SU-DHL-6 (cell line): ENCODE results near the gene NAA10.

ENCODE experiments used
- CTCF ChIP-seq: fragments of 200-600 bp; sonication (generic); IDR thresholded peaks from one replicate; pipeline ENCODE4 v1.5.1; 2017; ENCODE audit warnings: antibody characterized with exemption, mild to moderate bottlenecking, low read length, moderate library complexity; ENCODE audit not compliant: insufficient read depth, poor library complexity, severe bottlenecking
- EZH2phosphoT487 ChIP-seq: fragments of 200-600 bp; sonication (generic), shearing (Covaris generic); conservative IDR thresholded peaks from 2 replicates; pipeline ENCODE4 v1.6.1; 2018; ENCODE audit warnings: mild to moderate bottlenecking, antibody characterized with exemption, low read length, moderate library complexity, mixed read lengths

- no peak for TF ChIP-seq CTCF
- no peak for TF ChIP-seq EZH2phosphoT487
These were observed 13.8 kb downstream of the NAA10 start for GRCh38 chrX:153921070-153921469.
